MCF 10A (cell line): ENCODE results near the gene PGM5. TPM values are rescaled to one million over a fixed set of nuclear protein-coding genes. Genes with fewer than 3 reads are reported as not detected.
"Not testable (repeated sequence)": the region's sequence is repeated elsewhere in the genome, so short reads cannot be mapped to it uniquely, and the experiment has no call there.

Source experiments
- BruUV-seq: library from RNA; stranded (reverse); fragments of 400-500 nt; replicated peaks from 2 replicates; lab custom pipeline; 2021; lab: Mats Ljungman, UMichigan
- CTCF ChIA-PET: fragments of 300-600 bp; sonication (Branson Sonifier 250); formaldehyde crosslinking; extraction: SDS; loops from one replicate; lab custom pipeline; 2021; ENCODE audit warnings: antibody characterized with exemption, inconsistent platforms; lab: Yijun Ruan, JAX
- POLR2A ChIA-PET: fragments of 300-600, 350-650 bp; sonication (Branson Sonifier 250); formaldehyde crosslinking; extraction: SDS; loops from one replicate; lab custom pipeline; 2020; ENCODE audit warnings: antibody characterized with exemption, inconsistent platforms; lab: Yijun Ruan, JAX
- DNase-seq: peaks from one replicate; pipeline ENCODE4 v3.0.0-alpha.2; 2018; ENCODE audit not compliant: unreplicated experiment
- H3K27ac Mint-ChIP-seq: one replicate; pipeline ENCODE4 v1.8.0; 2022; ENCODE audit warnings: mild to moderate bottlenecking, low read depth, mixed read lengths; ENCODE audit not compliant: unreplicated experiment
- H3K27me3 Mint-ChIP-seq: one replicate; pipeline ENCODE4 v1.8.0; 2022; ENCODE audit warnings: mixed read lengths; ENCODE audit not compliant: insufficient read depth, unreplicated experiment
- H3K36me3 Mint-ChIP-seq: one replicate; pipeline ENCODE4 v1.8.0; 2022; ENCODE audit warnings: mild to moderate bottlenecking, moderate library complexity, mixed read lengths; ENCODE audit not compliant: insufficient read depth, unreplicated experiment
- H3K4me1 Mint-ChIP-seq: one replicate; pipeline ENCODE4 v1.8.0; 2022; ENCODE audit warnings: mixed read lengths; ENCODE audit not compliant: insufficient read depth, unreplicated experiment
- H3K4me3 Mint-ChIP-seq: one replicate; pipeline ENCODE4 v1.8.0; 2022; ENCODE audit warnings: mild to moderate bottlenecking, moderate library complexity, mixed read lengths; ENCODE audit not compliant: unreplicated experiment
- H3K9me3 Mint-ChIP-seq: one replicate; pipeline ENCODE4 v1.8.0; 2022; ENCODE audit warnings: mixed read lengths; ENCODE audit not compliant: unreplicated experiment
- intact Hi-C: fragments of 100-400 bp; cut with micrococcal nuclease; formaldehyde crosslinking; loops from 2 replicates; pipeline ENCODE4 v1.14.1; 2022
- total RNA-seq: library from RNA; stranded (reverse); gene quantifications from 2 replicates; pipeline ENCODE4 v1.2.3, GENCODE V29; 2022

PGM5 gene
- total RNA-seq, 1 experiment from 2014 or later, result not detected

DNA sequence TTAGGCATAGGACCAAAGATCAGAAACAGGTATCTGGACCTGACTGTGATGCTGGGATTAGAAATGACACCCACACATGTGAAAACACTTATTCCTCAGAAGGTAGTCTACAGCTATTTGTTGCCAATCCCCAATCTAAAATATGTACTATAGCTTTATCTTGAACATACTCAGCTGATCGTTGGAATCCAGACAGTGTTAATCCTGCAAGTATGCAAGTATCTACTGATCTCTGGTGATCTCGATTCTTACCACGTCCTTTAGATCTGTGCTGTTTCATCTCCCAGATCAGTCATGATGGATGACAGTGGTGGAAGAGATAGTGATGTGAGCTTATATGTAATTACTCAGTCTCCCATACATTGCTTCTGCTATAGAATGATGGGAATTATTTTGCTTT, 41.4 kb downstream of the PGM5 start:
- H3K36me3 Mint-ChIP-seq, H3K9me3 Mint-ChIP-seq, CTCF ChIA-PET, BruUV-seq, DNase-seq, H3K4me1 Mint-ChIP-seq, intact Hi-C loops, POLR2A ChIA-PET, H3K4me3 Mint-ChIP-seq, H3K27ac Mint-ChIP-seq: not testable (repeated sequence)
- peaks cover 15% of the 10 kb centered on the region for H3K27me3 Mint-ChIP-seq

DNA sequence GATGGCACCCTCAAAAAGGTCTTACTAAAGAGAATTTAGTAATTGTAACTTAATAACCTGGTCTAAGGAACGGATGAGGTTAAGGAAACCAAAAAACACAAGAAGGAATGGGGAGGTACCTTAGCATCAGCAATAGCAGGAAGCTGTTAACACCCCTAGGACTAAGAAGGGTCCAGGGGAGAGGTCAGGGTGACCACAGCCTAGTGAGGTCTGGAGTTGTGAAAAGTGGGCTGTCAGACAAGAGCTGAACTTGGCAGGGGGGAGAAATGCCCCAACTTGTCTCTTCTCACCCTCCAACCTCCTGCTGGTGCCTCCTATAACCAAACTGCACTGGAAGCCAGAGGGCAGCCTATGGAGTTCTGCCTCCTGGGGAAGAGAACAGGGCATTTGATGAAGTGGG, 41.9 kb downstream of the PGM5 start:
- H3K4me3 Mint-ChIP-seq, H3K9me3 Mint-ChIP-seq, BruUV-seq, DNase-seq, intact Hi-C loops, CTCF ChIA-PET, POLR2A ChIA-PET, H3K27ac Mint-ChIP-seq, H3K4me1 Mint-ChIP-seq, H3K36me3 Mint-ChIP-seq: not testable (repeated sequence)
- H3K27me3 Mint-ChIP-seq, result peaks cover 15% of the 10 kb centered on the region

DNA sequence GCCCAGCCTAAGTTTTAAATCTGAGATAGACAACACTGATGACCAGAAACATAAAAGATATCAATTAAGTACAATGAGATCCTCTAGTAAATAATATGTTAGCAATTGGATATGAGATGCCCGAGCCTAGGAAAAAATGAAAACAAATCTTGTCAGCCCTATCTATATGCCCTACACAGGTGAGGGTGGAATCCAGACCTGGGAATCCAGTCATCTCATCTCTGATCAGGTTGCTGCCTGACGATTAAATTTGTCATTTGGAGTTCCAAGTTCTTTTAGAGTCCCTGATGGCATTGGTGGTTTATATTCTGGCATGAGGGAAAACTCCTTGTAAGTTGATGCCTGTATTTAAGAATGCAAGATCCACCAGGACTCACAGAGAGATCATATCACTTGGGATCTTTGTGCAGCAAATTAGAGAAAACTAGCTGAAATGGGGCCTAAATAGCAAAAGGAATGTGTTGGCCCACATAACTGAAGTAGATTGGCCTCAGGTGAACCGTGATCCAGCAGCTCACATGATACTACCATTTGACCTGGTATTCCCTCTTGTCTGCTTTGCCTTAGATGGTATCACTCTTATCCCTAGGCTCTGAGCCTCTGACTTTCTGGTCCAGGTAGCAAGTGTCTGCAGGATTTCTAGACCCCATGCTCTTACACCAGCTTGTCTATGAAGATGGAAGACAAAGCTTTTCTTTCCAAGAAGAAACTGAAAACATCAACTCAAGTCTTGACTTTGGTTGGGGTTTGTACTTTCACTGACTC, 48.2 kb downstream of the PGM5 start:
- intact Hi-C loops, H3K4me3 Mint-ChIP-seq, POLR2A ChIA-PET, CTCF ChIA-PET, H3K9me3 Mint-ChIP-seq, H3K27ac Mint-ChIP-seq, H3K36me3 Mint-ChIP-seq, H3K4me1 Mint-ChIP-seq, DNase-seq, BruUV-seq: not testable (repeated sequence)
- H3K27me3 Mint-ChIP-seq, result peaks cover 13% of the 10 kb centered on the region

DNA sequence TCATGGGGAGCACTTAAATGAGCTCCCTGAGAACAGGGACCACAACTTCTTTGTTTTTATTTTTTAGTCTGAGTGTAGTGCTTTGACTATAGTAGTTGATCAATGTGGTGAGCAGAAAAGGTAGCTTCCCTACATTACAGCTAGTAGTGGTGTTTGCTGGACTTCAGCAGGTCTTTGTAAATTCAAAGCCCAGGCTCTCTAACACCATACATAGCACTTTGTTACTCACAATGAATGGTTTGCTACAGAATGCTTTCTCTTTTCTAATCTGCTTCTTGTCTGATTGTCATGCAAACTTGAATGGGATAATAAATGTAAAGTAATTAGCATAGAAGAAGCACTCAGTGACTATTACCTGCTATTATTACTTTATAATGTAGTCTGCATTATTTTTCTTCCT, 55.5 kb downstream of the PGM5 start:
- H3K9me3 Mint-ChIP-seq, intact Hi-C loops, DNase-seq: not testable (repeated sequence)

DNA sequence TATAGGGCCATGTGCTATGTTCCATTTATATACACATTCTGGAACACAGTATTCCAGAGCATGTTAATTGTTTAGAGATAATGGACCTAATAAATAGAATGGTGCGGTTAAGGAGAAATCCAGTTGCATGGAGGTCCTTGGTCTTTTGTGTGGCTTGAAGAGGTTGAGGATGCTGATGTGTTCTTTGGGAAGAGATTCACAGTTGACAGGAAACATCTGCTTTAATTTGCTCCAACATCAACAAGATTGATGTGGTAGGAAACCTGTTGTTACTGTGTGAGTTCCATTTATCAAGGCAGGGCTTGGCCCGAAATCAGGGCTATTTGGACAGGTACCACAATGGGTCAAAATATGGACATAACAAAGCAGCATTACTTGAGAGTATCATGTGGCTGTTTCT, 56.3 kb downstream of the PGM5 start:
- DNase-seq, H3K27ac Mint-ChIP-seq, H3K9me3 Mint-ChIP-seq, H3K4me3 Mint-ChIP-seq, intact Hi-C loops, POLR2A ChIA-PET, BruUV-seq, H3K4me1 Mint-ChIP-seq, H3K36me3 Mint-ChIP-seq, CTCF ChIA-PET: not testable (repeated sequence)
- peaks cover 30% of the 10 kb centered on the region for H3K27me3 Mint-ChIP-seq

More for the DNA sequence above, 55.5 kb downstream of the PGM5 start:
- CTCF ChIA-PET, H3K27ac Mint-ChIP-seq, POLR2A ChIA-PET, BruUV-seq, H3K4me1 Mint-ChIP-seq, H3K4me3 Mint-ChIP-seq, H3K36me3 Mint-ChIP-seq: not testable (repeated sequence)
- peaks cover 21% of the 10 kb centered on the region for H3K27me3 Mint-ChIP-seq

DNA sequence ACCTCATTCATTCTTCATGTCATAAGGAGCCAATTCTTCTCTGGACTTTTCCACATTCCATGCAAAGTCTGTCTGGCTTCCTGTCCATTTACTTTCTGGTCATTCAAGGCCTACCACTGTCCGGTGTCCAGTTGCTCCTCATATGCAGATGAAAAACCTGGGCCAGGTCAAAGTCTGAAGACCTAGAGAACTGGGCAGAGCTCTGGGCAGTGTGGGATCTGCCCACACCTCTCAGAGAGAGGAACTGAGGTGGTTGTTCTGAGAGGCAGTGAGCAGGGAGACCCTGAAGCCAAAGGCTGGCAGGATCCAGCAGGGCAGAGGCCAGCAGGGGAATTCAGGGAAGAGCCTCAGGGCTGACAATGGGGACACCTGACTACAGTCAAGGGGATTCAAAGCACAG, 58.7 kb downstream of the PGM5 start:
- intact Hi-C loops, DNase-seq, H3K4me3 Mint-ChIP-seq, H3K27ac Mint-ChIP-seq, POLR2A ChIA-PET, H3K9me3 Mint-ChIP-seq, BruUV-seq, H3K36me3 Mint-ChIP-seq, H3K4me1 Mint-ChIP-seq, CTCF ChIA-PET: not testable (repeated sequence)
- peaks cover 38% of the 10 kb centered on the region for H3K27me3 Mint-ChIP-seq
